ENCODE data around the gene RC3H1.

- no peak for TF ChIP-seq CTCF (tag by site-specific recombination; IDR thresholded peaks at IDR 0.05)
- no peak for TF ChIP-seq RBAK (tag by site-specific recombination; IDR thresholded peaks at IDR 0.05)
- no peak for TF ChIP-seq ZNF473 (tag by site-specific recombination; IDR thresholded peaks at IDR 0.05)
- no peak for TF ChIP-seq ZNF571 (tag by site-specific recombination; IDR thresholded peaks at IDR 0.05)
- TF ChIP-seq, protein P1, sequence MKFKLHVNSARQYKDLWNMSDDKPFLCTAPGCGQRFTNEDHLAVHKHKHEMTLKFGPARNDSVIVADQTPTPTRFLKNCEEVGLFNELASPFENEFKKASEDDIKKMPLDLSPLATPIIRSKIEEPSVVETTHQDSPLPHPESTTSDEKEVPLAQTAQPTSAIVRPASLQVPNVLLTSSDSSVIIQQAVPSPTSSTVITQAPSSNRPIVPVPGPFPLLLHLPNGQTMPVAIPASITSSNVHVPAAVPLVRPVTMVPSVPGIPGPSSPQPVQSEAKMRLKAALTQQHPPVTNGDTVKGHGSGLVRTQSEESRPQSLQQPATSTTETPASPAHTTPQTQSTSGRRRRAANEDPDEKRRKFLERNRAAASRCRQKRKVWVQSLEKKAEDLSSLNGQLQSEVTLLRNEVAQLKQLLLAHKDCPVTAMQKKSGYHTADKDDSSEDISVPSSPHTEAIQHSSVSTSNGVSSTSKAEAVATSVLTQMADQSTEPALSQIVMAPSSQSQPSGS (tag by site-specific recombination; IDR thresholded peaks at IDR 0.05; ENCODE audit: low read depth) = no peak
- TF ChIP-seq, protein P2, sequence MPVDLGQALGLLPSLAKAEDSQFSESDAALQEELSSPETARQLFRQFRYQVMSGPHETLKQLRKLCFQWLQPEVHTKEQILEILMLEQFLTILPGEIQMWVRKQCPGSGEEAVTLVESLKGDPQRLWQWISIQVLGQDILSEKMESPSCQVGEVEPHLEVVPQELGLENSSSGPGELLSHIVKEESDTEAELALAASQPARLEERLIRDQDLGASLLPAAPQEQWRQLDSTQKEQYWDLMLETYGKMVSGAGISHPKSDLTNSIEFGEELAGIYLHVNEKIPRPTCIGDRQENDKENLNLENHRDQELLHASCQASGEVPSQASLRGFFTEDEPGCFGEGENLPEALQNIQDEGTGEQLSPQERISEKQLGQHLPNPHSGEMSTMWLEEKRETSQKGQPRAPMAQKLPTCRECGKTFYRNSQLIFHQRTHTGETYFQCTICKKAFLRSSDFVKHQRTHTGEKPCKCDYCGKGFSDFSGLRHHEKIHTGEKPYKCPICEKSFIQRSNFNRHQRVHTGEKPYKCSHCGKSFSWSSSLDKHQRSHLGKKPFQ (tag by site-specific recombination; IDR thresholded peaks at IDR 0.05) = no peak
- no peak for TF ChIP-seq ZNF843 (tag by site-specific recombination; IDR thresholded peaks at IDR 0.05)
- no peak for TF ChIP-seq ZNF670 (tag by site-specific recombination; IDR thresholded peaks at IDR 0.05; ENCODE audit: low read depth)
- TF ChIP-seq ZNF121 (tag by site-specific recombination; IDR thresholded peaks at IDR 0.05) = no peak
- TF ChIP-seq, protein P3, sequence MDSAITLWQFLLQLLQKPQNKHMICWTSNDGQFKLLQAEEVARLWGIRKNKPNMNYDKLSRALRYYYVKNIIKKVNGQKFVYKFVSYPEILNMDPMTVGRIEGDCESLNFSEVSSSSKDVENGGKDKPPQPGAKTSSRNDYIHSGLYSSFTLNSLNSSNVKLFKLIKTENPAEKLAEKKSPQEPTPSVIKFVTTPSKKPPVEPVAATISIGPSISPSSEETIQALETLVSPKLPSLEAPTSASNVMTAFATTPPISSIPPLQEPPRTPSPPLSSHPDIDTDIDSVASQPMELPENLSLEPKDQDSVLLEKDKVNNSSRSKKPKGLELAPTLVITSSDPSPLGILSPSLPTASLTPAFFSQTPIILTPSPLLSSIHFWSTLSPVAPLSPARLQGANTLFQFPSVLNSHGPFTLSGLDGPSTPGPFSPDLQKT (IDR thresholded peaks at IDR 0.05; ENCODE audit: borderline replicate concordance, low read depth, low read length) = no peak
These were observed 75.7 kb downstream of the RC3H1 start for GRCh38 chr1:173946380-173946921.
